Measurements from ENCODE around the gene CDH22. TPM values are rescaled to one million over a fixed set of nuclear protein-coding genes. Genes with fewer than 3 reads are reported as not detected.

Gene CDH22
- total RNA-seq, 1 experiment from 2014 or later, result not detected

DNA sequence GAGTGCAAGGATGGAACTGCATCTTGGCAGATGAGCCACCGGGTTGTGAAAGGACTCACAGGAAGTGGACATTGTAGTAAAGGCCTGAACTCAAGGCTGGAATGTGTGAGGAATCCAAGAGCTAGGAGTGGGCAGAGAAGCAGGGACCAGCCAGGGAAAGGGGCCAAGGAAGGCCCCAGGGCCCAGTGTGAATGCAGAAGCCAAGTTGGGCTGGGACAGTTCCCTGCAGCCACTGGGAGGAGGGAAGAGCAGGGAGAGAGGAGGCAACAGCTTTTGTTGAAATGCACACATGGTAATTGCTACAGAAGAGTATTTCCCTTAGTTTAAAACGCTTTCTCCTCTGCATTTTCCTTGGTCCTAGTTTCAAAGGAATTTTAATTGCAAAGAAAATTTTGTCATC, 34.6 kb downstream of the CDH22 start:
- no peak overlapping the region for H3K27ac Mint-ChIP-seq (ENCODE audit: low read depth, unreplicated experiment)
- peaks cover 9% of the 10 kb centered on the region for H3K4me1 Mint-ChIP-seq (ENCODE audit: insufficient read depth, unreplicated experiment)
- no peak overlapping the region for H3K4me3 Mint-ChIP-seq (ENCODE audit: unreplicated experiment)
- no peaks in the 10 kb centered on the region for H3K36me3 Mint-ChIP-seq (ENCODE audit: insufficient read depth, unreplicated experiment)
- peaks cover 80% of the 10 kb centered on the region for H3K27me3 Mint-ChIP-seq (ENCODE audit: insufficient read depth, unreplicated experiment)
- BruUV-seq (replicated peaks), result no TSS peak
- ChIA-PET POLR2A (interaction anchor here (0.9 kb wide), 1 partner anchor 38 kb away, joined by 4 read pairs; no protein-coding TSS in a partner anchor), CTCF (interaction anchor here (0.6 kb wide), 1 partner anchor 21 kb away, joined by 3 read pairs; no protein-coding TSS in a partner anchor)
- no peaks in the 10 kb centered on the region for H3K9me3 Mint-ChIP-seq (ENCODE audit: unreplicated experiment)
- TF ChIP-seq, protein P1, sequence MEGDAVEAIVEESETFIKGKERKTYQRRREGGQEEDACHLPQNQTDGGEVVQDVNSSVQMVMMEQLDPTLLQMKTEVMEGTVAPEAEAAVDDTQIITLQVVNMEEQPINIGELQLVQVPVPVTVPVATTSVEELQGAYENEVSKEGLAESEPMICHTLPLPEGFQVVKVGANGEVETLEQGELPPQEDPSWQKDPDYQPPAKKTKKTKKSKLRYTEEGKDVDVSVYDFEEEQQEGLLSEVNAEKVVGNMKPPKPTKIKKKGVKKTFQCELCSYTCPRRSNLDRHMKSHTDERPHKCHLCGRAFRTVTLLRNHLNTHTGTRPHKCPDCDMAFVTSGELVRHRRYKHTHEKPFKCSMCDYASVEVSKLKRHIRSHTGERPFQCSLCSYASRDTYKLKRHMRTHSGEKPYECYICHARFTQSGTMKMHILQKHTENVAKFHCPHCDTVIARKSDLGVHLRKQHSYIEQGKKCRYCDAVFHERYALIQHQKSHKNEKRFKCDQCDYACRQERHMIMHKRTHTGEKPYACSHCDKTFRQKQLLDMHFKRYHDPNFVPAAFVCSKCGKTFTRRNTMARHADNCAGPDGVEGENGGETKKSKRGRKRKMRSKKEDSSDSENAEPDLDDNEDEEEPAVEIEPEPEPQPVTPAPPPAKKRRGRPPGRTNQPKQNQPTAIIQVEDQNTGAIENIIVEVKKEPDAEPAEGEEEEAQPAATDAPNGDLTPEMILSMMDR (IDR thresholded peaks at IDR 0.05; ENCODE audit: unreplicated experiment), result no peak
- no peak for DNase-seq (ENCODE audit: unreplicated experiment)
- intact Hi-C loops (cut with micrococcal nuclease), result no loop called here

DNA sequence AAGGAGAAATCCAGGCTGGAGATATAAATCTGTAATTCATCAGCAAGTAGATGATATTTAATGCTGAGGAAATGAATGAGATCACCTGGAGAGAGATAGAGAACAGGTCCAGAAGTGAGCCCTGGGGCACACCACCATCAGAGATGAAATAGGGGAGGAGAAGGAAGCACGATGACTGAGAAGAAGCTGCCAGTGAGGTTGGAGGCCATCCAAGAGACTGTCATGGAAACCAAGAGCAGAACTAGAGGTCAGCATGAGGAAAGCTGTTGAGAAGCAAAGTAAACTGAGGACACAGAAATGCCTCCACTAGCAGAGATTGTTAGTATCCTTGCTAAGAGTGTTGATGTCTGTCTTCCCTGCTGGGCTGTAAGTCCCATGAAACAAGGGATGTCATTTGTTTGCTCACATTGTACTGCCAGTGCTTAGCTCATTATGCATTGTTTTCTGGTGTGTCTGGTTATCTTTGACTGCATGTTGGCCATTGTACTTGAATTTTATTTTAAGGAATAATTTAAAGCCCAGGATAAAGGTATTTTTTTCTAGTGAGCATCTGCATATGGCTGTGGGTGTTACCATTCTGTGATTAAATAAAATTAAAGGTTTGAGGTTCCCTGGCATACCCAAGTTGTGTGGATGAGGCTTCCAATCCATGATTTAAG, 35.8 kb downstream of the CDH22 start:
- no peak for DNase-seq (ENCODE audit: unreplicated experiment)
- intact Hi-C loops (cut with micrococcal nuclease), result no loop called here
- TF ChIP-seq, protein P1 (IDR thresholded peaks at IDR 0.05; ENCODE audit: unreplicated experiment), result no peak
- POLR2A ChIA-PET, result interaction anchor here (0.6 to 0.9 kb wide), 2 partner anchors 21 to 65 kb away, joined by 3 read pairs; no protein-coding TSS in a partner anchor
- H3K36me3 Mint-ChIP-seq (ENCODE audit: insufficient read depth, unreplicated experiment), result no peaks in the 10 kb centered on the region
- H3K9me3 Mint-ChIP-seq (ENCODE audit: unreplicated experiment), result no peaks in the 10 kb centered on the region
- H3K27me3 Mint-ChIP-seq (ENCODE audit: insufficient read depth, unreplicated experiment), result peaks cover 81% of the 10 kb centered on the region
- H3K4me1 Mint-ChIP-seq (ENCODE audit: insufficient read depth, unreplicated experiment), result peaks cover 9% of the 10 kb centered on the region
- CTCF ChIA-PET, result no interaction called here
- H3K27ac Mint-ChIP-seq (ENCODE audit: low read depth, unreplicated experiment), result no peak overlapping the region
- BruUV-seq (replicated peaks), result no TSS peak
- H3K4me3 Mint-ChIP-seq (ENCODE audit: unreplicated experiment), result no peak overlapping the region

DNA sequence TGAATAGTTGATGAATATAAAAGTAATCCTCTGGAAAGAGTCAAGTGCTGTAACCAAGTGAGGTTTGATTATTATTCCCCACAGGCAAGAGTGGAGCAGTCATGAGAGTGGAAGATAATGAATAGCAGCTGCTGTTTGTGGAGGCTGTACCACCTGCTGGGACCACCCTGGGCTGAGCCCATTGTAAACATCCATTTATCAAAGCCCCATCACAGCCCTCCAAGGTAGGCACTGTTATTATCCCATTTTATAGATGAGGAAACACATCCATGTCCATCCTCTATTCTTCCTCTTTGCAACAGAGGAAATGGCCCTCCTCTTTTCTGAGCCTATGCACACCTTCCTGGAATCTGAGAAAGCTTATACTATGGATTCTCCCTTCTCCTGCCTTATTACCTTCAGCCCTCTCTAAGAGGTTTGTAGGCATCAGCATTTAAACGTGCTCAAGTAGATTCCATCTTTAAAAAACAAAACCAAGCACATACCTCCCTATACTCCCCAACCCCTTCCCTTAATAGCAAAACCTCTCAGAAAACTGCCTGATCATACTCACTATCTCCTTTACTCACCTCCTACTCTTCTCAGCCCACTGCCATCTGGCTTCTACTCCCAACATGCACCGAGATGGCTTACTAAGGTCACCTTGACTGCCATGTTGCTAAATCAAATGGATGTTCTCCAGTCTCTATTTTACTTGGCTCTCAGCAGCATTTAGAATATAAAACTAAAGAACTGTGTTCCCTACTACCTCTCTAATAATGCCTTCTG, 37.1 kb downstream of the CDH22 start:
- DNase-seq (ENCODE audit: unreplicated experiment), result no peak
- ChIA-PET POLR2A (no interaction called here), CTCF (no interaction called here)
- H3K4me3 Mint-ChIP-seq (ENCODE audit: unreplicated experiment), result no peak overlapping the region
- peaks cover 2% of the 10 kb centered on the region for H3K4me1 Mint-ChIP-seq (ENCODE audit: insufficient read depth, unreplicated experiment)
- intact Hi-C loops (cut with micrococcal nuclease), result no loop called here
- no TSS peak for BruUV-seq (replicated peaks)
- no peaks in the 10 kb centered on the region for H3K36me3 Mint-ChIP-seq (ENCODE audit: insufficient read depth, unreplicated experiment)
- TF ChIP-seq, protein P1 (IDR thresholded peaks at IDR 0.05; ENCODE audit: unreplicated experiment), result no peak
- peaks cover 68% of the 10 kb centered on the region for H3K27me3 Mint-ChIP-seq (ENCODE audit: insufficient read depth, unreplicated experiment)
- no peak overlapping the region for H3K27ac Mint-ChIP-seq (ENCODE audit: low read depth, unreplicated experiment)
- no peaks in the 10 kb centered on the region for H3K9me3 Mint-ChIP-seq (ENCODE audit: unreplicated experiment)

DNA sequence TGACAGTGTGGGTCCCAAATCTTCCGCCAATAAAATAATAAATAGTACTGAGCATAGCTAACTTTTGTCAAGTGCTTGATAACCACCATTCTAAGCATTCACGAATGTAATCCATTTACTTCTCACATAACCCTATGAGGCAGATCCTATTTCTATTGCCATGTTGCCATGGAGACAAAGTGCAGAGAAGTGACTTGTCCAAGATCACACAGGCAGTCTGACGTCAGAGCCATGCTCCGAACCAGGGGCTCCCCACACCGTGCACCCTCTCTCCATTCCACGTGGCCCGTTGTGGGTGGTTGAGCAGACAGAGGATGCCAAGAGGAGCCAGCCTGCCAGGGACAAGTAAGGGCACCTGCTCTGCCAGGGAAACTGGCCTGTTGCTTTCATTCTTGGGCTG, 38.9 kb downstream of the CDH22 start:
- TF ChIP-seq, protein P1 (IDR thresholded peaks at IDR 0.05; ENCODE audit: unreplicated experiment), result no peak
- intact Hi-C loops (cut with micrococcal nuclease), result no loop called here
- ChIA-PET POLR2A (interaction anchor here (0.6 kb wide), 1 partner anchor 736 kb away, joined by 3 read pairs; no protein-coding TSS in a partner anchor), CTCF (interaction anchor here (0.6 kb wide), 1 partner anchor 323 kb away, joined by 3 read pairs; no protein-coding TSS in a partner anchor)
- Mint-ChIP-seq H3K27me3 (ENCODE audit: insufficient read depth, unreplicated experiment) (peaks cover 52% of the 10 kb centered on the region), H3K4me3 (ENCODE audit: unreplicated experiment) (no peak overlapping the region), H3K36me3 (ENCODE audit: insufficient read depth, unreplicated experiment) (no peaks in the 10 kb centered on the region), H3K9me3 (ENCODE audit: unreplicated experiment) (peaks cover 7% of the 10 kb centered on the region), H3K4me1 (ENCODE audit: insufficient read depth, unreplicated experiment) (no peaks in the 10 kb centered on the region), H3K27ac (ENCODE audit: low read depth, unreplicated experiment) (no peak overlapping the region)
- BruUV-seq (replicated peaks), result no TSS peak
- DNase-seq (ENCODE audit: unreplicated experiment), result no peak
